GM19193 (cell line): ENCODE measurements around the gene SPATA31C1.

ENCODE experiments used
- POLR2A ChIP-seq: IDR thresholded peaks from 4 replicates; pipeline ENCODE4 v1.6.1; 2011; ENCODE audit not compliant: insufficient read depth, insufficient read length; ENCODE audit errors: extremely low read depth

SPATA31C1 gene

GRCh38 chr9:87883274-87883673 lies 34.5 kb upstream of the SPATA31C1 start:
- no peak for TF ChIP-seq POLR2A

- TF ChIP-seq POLR2A: no peak
Observed at GRCh38 chr9:87883990-87884389, 33.8 kb upstream of the SPATA31C1 start.

GRCh38 chr9:87884578-87885459 lies 32.9 kb upstream of the SPATA31C1 start:
- TF ChIP-seq POLR2A: no peak

DNA sequence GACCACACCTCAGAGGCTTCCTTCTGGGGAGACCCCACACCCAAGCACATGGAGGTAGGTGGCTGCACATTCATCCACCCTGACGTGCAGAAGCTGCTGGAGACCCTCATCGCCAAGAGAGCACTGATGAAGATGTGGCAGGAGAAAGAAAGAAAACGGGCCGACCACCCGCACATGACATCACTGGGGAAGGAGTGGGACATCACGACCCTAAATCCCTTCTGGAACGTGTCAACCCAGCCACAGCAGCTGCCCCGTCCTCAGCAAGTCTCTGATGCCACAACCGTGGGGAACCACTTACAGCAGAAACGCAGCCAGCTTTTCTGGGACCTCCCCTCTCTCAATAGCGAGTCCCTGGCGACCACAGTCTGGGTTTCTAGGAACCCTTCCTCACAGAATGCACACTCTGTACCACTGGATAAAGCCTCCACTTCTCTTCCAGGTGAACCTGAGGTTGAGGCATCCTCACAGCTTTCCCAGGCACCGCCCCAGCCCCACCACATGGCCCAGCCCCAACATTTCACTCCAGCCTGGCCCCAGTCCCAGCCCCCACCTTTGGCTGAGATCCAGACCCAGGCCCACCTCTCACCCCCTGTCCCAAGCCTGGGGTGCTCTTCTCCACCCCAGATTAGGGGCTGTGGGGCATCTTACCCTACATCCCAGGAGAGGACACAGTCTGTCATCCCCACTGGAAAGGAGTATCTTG lies 32.1 kb upstream of the SPATA31C1 start:
- TF ChIP-seq POLR2A: no peak

DNA sequence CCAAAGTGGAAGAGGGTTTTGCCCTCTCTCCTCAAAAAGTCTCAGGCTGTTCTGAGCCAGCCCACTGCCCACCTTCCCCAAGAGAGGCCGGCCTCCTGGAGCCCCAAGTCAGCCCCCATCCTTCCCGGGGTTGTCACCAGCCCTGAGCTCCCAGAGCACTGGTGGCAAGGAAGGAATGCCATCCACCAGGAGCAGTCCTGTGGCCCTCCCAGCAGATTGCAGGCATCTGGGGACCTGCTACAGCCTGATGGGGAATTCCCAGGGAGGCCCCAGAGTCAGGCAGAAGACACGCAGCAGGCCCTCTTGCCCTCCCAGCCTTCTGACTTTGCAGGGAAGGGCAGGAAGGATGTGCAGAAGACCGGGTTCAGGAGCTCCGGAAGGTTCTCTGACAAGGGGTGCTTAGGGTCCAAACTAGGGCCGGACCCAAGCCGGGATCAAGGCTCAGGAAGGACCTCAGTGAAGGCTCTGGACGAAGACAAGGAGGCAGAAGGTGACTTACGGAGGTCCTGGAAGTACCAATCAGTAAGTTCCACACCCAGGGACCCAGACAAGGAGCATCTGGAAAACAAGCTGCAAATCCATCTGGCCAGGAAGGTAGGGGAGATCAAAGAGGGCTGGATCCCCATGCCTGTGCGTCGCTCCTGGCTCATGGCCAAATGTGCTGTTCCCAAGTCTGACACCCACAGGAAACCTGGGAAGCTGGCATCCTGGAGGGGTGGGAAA lies 31.4 kb upstream of the SPATA31C1 start:
- no peak for TF ChIP-seq POLR2A

GRCh38 chr9:87886933-87887505 lies 30.7 kb upstream of the SPATA31C1 start:
- TF ChIP-seq POLR2A: no peak

GRCh38 chr9:87887661-87888480 lies 29.9 kb upstream of the SPATA31C1 start:
- TF ChIP-seq POLR2A: no peak

DNA sequence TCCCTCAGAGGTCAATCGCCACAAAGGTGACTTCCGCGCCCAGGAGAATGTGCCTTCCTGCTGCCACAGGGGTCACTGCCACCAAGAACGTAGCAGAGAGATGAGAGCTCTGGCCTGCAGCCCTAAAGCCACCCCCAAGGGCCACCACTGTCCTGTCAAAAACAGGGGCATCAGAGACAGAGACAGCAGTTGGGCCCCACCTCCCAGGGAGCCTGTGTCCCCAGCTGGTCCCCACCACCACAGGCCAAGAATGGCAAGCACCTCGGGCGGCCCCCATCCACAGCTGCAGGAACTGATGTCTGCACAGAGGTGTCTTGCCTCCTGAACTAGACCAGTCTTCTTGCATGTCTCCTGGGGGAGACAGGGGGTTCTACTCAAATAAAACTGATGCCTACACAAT lies 29.3 kb upstream of the SPATA31C1 start:
- no peak for TF ChIP-seq POLR2A

DNA sequence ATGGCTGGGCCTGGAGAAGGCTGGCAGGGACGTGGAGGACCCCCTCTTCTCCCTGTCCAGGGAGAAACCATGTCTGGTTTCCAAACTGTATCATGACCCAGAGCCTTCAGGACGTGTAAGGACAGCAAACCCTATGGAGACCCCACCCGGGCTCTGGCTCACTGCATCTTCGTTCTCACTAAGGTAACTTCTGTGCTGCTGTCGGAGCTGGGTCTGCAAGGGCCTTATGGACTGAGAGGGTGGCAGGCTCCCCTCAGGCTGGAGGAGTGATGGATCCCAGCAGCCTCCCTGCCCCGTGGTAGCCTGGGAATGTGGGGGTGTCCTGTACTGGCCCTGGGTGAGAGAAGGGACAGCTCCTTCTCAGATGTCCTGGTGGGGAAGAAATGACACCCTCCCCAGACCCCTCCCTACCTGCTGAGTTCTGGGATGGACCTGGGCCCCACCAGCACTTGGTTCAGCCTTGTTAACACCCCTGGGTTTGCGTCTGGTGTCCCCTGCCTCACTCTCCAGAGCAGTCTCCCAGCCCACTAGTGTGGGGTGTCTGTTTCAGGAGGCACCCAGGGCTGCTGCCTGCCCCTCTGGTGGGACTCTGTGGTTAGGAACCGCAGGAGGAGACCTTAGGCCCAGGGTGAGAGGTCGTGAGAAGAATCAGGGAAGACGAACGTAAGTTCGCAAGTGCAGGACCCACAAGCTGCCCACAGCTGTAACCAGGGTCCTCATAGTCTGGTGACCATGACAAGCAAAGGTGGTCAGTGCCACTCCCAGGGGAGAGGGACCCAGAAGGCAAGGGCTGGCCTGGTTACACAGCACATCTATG lies 28.5 kb upstream of the SPATA31C1 start:
- TF ChIP-seq POLR2A: no peak

GRCh38 chr9:87889882-87890252 lies 27.9 kb upstream of the SPATA31C1 start:
- TF ChIP-seq POLR2A: no peak

DNA sequence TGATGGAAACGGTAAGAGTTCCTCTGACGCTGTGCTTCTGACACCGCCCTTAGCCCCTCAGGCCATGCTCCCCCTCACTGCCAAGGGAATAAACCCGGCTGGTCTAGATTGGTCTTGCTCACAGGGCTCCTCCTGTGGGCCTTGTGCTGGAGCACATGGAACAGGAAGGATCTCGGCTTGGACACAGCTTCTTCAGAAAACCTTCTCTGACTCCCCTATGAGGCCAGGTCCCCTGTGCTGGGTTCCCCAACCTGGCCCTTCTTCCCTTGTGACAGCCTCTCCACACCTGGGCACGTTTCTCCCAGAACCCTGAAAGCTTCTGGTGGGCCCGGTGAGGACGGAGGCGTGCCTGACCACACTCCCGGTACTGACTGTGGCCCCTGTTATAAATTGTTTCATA lies 26.9 kb upstream of the SPATA31C1 start:
- TF ChIP-seq POLR2A: no peak

DNA sequence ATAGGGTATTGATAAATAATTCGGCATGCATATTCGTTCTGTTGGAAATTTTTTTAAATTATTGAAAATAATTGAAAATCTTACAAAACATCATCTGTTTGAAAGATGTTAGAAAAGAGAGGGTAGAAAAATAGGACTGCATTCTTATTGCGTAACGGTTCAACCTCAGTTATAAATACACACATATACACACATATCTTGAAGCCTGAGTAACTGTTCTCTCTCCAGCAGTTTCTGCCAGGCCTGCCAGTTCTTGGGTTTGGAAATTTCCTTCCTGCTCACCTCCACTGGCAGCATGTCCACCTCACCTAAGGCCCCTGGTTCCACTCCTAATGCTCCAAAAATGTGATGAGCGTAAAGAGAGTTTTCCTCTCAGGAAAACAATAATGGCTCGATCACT lies 26.0 kb upstream of the SPATA31C1 start:
- TF ChIP-seq POLR2A: no peak

DNA sequence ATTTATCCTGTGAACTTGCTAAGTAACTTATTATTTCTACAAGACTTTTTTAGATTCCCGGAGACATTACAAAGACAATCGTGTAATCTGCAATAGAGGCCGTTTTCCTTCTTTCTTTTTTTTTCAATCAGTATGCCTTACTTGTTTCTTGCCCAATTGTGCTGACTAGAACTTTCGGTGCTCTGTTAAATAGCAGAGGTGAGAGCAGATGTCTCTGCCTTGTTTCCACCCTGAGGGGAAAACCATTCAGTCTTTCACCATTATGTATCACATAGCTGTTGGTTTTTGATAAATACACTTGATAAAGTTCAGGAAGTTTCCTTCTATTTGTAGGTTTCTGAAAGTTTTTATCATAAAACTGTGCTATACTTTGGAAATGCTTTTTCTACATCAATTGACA lies 24.8 kb upstream of the SPATA31C1 start:
- no peak for TF ChIP-seq POLR2A
